HPDE6-E6E7 (cell line): Measurements from ENCODE around the gene SCN7A.
"Not testable (repeated sequence)": the region's sequence is repeated elsewhere in the genome, so short reads cannot be mapped to it uniquely, and the experiment has no call there.

ENCODE experiments used
- DNase-seq: peaks from one replicate; pipeline ENCODE4 v3.0.0; 2011; ENCODE audit warnings: missing footprints; ENCODE audit errors: extremely low spot score

The SCN7A gene

DNA sequence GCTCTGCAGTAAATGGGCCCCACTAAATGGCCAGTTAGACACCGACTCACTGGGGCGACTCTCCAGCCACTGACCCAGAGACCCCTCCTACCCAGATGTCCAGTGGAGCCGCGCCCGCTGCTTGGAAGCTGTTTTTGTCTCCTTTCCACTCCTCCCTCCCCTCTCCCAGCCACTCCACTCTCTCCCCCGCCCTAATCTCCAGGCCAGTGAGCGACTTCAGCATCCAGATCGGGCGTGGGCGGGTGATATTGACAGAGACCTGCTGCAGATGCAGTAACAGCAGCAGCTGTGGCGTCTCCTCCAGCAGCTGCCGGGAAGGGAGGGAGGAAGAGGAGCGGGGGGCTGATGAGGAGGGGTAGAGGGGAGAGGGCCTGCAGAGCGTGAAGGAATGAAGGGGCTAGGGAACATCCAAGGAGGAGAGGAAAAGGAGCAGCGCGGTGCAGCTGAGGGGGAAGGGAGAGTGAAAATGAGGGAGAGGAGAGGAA, at the start of gene SCN7A:
Gene SCN7A (minus strand): TSS at position 110 of the 485 bp plus-strand sequence. CDS start 16,553 bp downstream, outside the sequence.
- no peak for DNase-seq

DNA sequence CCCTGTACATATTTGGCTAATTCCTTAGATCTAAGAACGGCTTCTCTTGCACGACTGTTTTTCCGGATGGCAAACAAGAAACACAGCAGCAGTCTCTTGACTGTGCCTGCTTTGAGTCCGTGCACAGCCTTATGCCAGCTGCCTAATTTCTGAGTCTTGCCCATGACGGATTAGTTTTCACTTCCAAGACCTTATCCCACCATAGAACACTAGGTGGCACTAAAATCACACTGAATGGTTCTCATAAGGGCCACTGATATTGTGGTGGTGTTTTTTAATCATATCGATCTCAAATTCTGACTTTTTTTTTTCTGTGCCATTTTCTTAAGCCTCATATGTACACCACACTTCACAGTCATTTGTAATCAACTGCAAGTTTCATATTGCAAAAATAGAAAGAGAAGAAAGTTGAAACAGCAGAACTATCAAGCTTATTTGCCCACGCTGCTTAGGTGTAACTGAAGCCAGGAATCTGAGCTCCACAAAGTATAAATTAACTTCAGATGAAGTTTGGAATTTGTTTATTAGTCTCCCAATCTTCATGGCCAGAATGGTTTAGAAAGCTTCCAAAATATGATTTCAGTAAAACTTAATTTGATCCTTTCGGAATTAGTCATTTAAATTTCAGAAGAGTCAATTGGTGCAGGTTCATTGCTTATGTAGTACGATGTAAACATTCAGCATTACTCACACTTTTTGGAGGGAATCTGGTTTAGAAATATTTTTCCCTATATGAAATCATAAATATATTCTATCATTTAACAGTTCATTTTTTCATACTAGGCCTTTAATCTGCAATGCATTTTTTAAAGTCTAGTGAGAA, 45.5 kb upstream of the SCN7A start:
- peak; percentile 29 for DNase-seq

DNA sequence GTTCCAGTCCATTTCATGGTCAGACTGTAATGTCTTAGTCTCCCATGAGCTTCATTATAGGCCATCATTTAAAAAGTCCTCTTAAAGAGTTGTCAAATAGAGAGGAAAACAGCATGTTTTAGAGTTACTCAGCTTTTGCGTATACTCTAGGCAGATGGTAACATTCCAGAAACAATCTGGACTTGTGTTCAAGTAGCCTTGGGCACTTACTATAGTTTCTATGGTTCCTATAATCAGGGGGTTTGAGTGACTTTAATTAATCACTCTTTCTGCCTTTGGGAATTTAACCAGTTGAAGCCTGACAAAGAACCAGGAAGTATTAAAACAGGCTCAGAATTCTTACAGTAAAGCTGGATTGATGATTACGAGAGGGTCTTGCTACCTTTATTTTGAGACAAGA, 42.1 kb upstream of the SCN7A start:
- DNase-seq: no peak

- no peak for DNase-seq
Measured at GRCh38 chr2:166521155-166521554, 27.1 kb upstream of the SCN7A start.

- no peak for DNase-seq
Measured at GRCh38 chr2:166520604-166521003, 26.6 kb upstream of the SCN7A start.

- no peak for DNase-seq
Measured at GRCh38 chr2:166519391-166519962, 25.4 kb upstream of the SCN7A start.

GRCh38 chr2:166518634-166519390, 24.8 kb upstream of the SCN7A start:
- DNase-seq: peak; percentile 29

GRCh38 chr2:166517533-166518061, 23.5 kb upstream of the SCN7A start:
- no peak for DNase-seq

DNA sequence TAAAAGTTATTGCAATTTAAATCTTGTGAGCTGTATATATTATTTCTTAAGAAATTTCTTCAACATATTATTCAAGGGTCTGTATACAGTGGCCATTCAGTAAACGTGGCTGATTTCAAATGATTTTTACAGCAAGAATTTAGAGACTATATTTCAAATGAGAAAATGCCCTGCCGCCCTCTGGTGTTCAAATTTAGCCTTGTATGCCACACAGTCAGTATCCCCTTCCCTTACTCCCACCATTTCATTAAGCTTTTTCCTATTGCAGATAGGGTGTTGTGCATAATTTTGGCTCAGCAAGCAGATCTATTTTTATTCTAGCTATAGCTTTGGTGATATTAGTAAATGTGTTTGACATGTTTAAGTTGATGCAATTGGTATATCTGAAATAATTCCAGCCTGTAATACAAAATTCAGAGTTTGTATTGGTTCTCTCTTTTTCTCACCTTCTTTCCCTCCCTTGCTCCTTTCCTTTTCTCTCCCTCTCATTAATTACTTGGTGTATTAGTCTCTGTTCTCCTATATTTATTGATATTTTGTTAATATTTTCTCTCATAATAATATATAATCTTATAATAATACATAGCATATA, 22.8 kb upstream of the SCN7A start:
- no peak for DNase-seq

DNA sequence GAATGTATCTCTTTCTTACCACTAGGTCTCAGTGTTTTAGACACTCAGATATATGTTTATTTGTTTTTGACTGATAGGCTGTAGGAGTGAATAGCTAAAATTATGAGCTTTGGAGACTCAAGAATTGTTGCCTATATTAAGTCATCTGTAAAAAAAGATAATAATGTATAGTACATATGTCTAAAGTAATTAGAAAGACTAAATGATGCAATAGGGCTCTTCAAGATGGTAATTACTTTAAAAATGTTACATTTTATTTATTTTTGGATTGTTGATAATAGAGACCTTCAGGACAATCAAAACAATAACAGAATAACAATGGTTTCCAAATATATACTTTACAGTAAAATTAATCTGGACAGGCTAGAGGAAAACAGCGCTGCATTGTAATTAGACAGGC, 19.9 kb upstream of the SCN7A start:
- DNase-seq: no peak

GRCh38 chr2:166499281-166499680, 5.2 kb upstream of the SCN7A start:
- DNase-seq: no peak

DNA sequence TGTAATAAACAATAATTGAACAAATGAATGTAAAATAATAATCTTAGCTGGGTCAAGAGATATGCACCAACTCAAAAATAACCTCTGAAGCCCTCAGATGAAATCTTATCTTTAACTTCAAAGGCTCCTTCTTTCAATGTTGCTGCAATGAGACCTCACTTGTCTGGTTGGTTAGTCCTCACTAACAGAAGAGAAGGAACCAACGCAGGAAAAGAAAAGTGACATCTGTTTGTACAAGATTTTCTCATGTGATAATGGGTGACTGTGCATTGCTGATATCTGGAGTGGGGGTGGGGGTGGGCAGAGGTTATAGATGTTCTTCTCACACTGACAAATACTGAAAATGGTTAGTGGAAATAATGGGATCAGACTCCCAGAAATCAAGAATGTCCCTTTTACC, 2.6 kb downstream of the SCN7A start:
- no peak for DNase-seq

GRCh38 chr2:166487171-166487570, 6.9 kb downstream of the SCN7A start:
- DNase-seq: no peak

DNA sequence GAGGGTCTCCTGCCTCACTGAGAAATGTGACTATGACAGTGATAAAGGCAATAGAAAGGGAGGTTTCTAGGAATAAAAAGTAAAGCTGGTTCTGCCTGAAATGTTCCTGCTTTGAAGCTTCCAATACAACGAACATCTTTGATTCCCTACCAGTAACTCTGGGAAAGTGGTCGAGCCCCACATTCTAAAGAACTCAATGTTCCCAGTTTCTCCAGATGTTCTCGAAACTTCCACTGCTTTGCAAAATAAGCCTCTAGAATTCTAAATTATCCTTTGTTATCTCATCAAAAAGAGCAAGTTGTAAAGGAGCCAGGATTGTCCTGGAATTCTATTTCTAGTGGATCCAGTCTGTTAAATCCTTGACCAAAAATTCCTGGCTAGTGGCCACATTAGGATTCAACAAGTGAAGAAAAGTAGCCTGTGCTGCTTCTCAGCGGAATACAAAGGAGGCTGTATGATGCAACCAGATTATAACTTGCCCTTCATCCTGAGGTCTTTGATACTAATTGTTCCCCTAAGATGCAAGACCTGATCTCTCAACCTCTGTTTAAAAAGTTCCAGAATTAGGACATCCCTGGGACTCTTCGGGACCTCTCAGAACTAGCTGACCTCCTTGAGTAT, 8.4 kb downstream of the SCN7A start:
- DNase-seq: no peak

DNA sequence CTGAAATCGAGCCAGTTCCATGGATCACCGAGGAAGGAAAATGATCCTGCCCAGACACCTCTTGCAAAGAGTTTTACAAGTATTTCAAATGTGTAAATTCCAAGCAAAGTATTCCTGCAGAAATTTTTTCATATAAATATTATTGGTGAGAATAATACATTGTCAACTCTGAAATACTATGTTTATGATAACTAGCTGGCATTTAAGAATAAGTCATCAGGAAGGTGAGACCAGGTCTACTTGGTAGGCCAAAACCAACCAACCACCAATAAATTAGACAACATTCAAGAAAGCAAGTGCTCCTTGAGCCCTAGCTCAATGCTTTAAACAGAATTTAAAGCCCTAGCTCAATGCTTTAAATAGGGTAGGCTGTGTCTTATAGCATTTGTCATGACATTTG, 21.7 kb downstream of the SCN7A start:
- no peak for DNase-seq

DNA sequence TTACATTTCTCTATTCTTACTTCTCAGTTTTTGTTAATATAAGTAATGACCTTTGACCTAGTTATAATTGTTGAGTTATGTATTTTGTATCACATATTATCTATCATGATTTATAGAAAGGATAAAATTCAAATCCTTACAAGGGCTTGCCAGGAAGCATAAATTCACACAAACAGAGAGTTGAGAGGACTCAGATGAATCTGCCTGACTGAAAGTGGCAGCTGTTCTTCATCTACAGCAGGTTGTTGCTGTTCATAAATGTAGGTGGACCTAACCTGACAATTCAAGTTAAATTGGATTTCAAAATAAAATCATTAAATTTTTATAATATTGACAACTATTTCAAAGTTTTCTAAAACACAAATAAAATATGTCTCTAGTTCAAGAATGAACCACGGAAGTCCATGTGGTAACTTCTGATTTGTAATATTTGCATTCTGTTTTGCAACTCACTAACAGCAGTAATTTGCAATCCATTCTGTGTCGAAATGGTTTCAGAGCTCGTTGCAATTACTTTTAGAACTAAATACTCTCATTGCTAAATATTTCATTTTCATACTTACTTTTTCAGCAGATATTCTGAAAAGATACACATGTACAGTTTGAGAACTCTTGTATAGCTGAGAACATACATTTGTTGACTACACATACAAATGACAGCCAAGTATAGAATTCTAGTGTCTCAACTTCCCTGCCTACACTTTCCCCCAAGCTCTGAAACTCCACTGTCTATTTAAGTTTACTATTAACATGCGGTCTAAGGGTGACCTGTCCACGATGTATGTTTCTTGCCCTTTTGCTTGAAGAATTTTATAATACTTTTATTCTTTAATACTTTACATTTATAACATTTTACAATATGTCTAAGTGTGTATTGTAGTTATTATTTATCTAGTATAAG, 25.7 kb downstream of the SCN7A start:
- DNase-seq: no peak

GRCh38 chr2:166464187-166464586, 29.9 kb downstream of the SCN7A start:
- no peak for DNase-seq

DNA sequence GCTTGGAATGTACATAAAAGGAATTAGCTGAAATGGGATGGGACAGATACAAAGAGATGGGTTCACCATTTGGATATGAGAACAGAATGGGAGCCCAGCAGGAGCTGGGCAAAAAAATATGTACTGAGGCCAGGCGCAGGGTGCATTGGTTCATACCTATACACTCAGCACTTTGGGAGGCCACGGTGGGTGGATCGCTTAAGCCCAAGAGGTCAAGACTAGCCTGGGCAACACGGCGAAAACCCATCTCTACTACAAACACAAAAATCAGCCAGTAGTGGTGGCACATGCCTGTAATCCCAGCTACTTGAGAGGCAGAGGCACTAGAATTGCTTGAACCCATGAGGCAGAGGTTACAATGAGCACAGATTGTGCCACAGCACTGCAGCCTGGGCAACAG, 30.4 kb downstream of the SCN7A start:
- DNase-seq: no peak

GRCh38 chr2:166458674-166459073, 35.4 kb downstream of the SCN7A start:
- DNase-seq: no peak

GRCh38 chr2:166455823-166456222, 38.2 kb downstream of the SCN7A start:
- not testable (repeated sequence) for DNase-seq
